ENCODE results near the gene TRAPPC8.
"Not testable (repeated sequence)": the region's sequence is repeated elsewhere in the genome, so short reads cannot be mapped to it uniquely, and the experiment has no call there.

- TF ChIP-seq CTCF (IDR thresholded peaks at IDR 0.05; ENCODE audit: low read depth, low read length, poor library complexity, severe bottlenecking); EZH2phosphoT487 (IDR thresholded peaks at IDR 0.05; ENCODE audit: borderline replicate concordance, low read length): not testable (repeated sequence)
Observed at GRCh38 chr18:31826673-31827325, 116.1 kb downstream of the TRAPPC8 start.
